Mesendoderm (in vitro differentiated cells): ENCODE measurements around the gene ESPN.

ENCODE experiments used
- DNase-seq: peaks from one replicate; pipeline ENCODE4 v3.0.0; 2013
- H2AK5ac ChIP-seq: 2 replicates; pipeline ENCODE4 v1.6.1; 2013; ENCODE audit warnings: low read length, inconsistent platforms
- H2BK120ac ChIP-seq: 2 replicates; pipeline ENCODE4 v1.6.1; 2013; ENCODE audit warnings: low read depth, mild to moderate bottlenecking, low read length, moderate library complexity, mixed read lengths
- H2BK15ac ChIP-seq: replicated peaks from 2 replicates; pipeline ENCODE4 v1.6.1; 2013; ENCODE audit warnings: low read depth, mild to moderate bottlenecking, moderate library complexity
- H2BK5ac ChIP-seq: 2 replicates; pipeline ENCODE4 v1.6.1; 2013; ENCODE audit warnings: low read length, inconsistent platforms
- H3K18ac ChIP-seq: 2 replicates; pipeline ENCODE4 v1.6.1; 2013; ENCODE audit warnings: mild to moderate bottlenecking, low read length, mixed read lengths
- H3K23ac ChIP-seq: one replicate; pipeline ENCODE4 v1.6.1; 2013; ENCODE audit warnings: low read length
- H3K27ac ChIP-seq: 2 replicates; pipeline ENCODE4 v1.5.1; 2013; ENCODE audit warnings: low read depth, mild to moderate bottlenecking, inconsistent platforms, low read length, moderate library complexity
- H3K27me3 ChIP-seq: 2 replicates; pipeline ENCODE4 v1.6.1; 2013; ENCODE audit warnings: low read length, control low read depth, mild to moderate bottlenecking, inconsistent platforms; ENCODE audit not compliant: insufficient read depth, poor library complexity
- H3K36me3 ChIP-seq: 2 replicates; pipeline ENCODE4 v1.6.1; 2013; ENCODE audit warnings: low read length, inconsistent platforms; ENCODE audit not compliant: control insufficient read depth, insufficient read depth
- H3K4ac ChIP-seq: one replicate; pipeline ENCODE4 v1.6.1; 2013; ENCODE audit warnings: low read depth, mild to moderate bottlenecking, low read length, moderate library complexity
- H3K4me1 ChIP-seq: 2 replicates; pipeline ENCODE4 v1.6.1; 2013; ENCODE audit warnings: low read depth, low read length, inconsistent platforms; ENCODE audit not compliant: control insufficient read depth
- H3K4me2 ChIP-seq: 2 replicates; pipeline ENCODE4 v1.6.1; 2013; ENCODE audit warnings: low read length
- H3K4me3 ChIP-seq: 2 replicates; pipeline ENCODE4 v1.5.1; 2013; ENCODE audit warnings: mild to moderate bottlenecking, low read length
- H3K56ac ChIP-seq: one replicate; pipeline ENCODE4 v1.6.1; 2013; ENCODE audit warnings: low read length
- H3K79me1 ChIP-seq: 2 replicates; pipeline ENCODE4 v1.6.1; 2013; ENCODE audit warnings: low read length, inconsistent platforms
- H3K79me2 ChIP-seq: 2 replicates; pipeline ENCODE4 v1.6.1; 2013; ENCODE audit warnings: mild to moderate bottlenecking, low read length; ENCODE audit not compliant: control insufficient read depth, insufficient read depth
- H3K9ac ChIP-seq: 2 replicates; pipeline ENCODE4 v1.6.1; 2013; ENCODE audit warnings: low read length, inconsistent platforms
- H4K5ac ChIP-seq: one replicate; pipeline ENCODE4 v1.6.1; 2013; ENCODE audit warnings: low read length
- H4K8ac ChIP-seq: one replicate; pipeline ENCODE4 v1.6.1; 2013; ENCODE audit warnings: low read depth, mild to moderate bottlenecking, control low read depth, low read length, moderate library complexity
- WGBS: extraction: QIAGEN DNeasy Blood & Tissue Kit; methylation state at CpG from one replicate; pipeline ENCODE4 v1.1.7; 2013; ENCODE audit warnings: low lambda C conversion rate, missing lambda C conversion rate; ENCODE audit not compliant: insufficient coverage; ENCODE audit errors: extremely low coverage; 5-methylcytosine and 5-hydroxymethylcytosine counted together

Gene ESPN

GRCh38 chr1:6473156-6473555 is 48.6 kb downstream of the ESPN start:
- H2BK15ac ChIP-seq, result no peak overlapping the region
- no peak for DNase-seq
- no peak overlapping the region for H3K23ac ChIP-seq
- H2AK5ac ChIP-seq, result no peak overlapping the region
- no peak overlapping the region for H4K8ac ChIP-seq
- no peaks in the 10 kb centered on the region for H3K79me1 ChIP-seq
- H2BK5ac ChIP-seq, result no peak overlapping the region
- H2BK120ac ChIP-seq, result no peak overlapping the region
- no peak overlapping the region for H3K56ac ChIP-seq
- no peak overlapping the region for H4K5ac ChIP-seq
- H3K4me3 ChIP-seq, result no peak overlapping the region
- WGBS, result no CpG with 5 or more reads among the region's 18 CpGs
- H3K4me1 ChIP-seq, result no peaks in the 10 kb centered on the region
- no peak overlapping the region for H3K9ac ChIP-seq
- peaks cover 4% of the 10 kb centered on the region for H3K36me3 ChIP-seq
- no peak overlapping the region for H3K4me2 ChIP-seq
- H3K27me3 ChIP-seq, result no peaks in the 10 kb centered on the region
- no peaks in the 10 kb centered on the region for H3K79me2 ChIP-seq
- no peak overlapping the region for H3K18ac ChIP-seq
- H3K27ac ChIP-seq, result no peak overlapping the region
- no peak overlapping the region for H3K4ac ChIP-seq

GRCh38 chr1:6473974-6474814 is 49.6 kb downstream of the ESPN start:
- Histone ChIP-seq H4K8ac (no peak overlapping the region), H3K4me1 (no peaks in the 10 kb centered on the region), H3K27ac (no peak overlapping the region), H3K4ac (no peak overlapping the region), H2BK120ac (no peak overlapping the region), H2AK5ac (no peak overlapping the region), H3K23ac (no peak overlapping the region), H3K4me3 (no peak overlapping the region), H4K5ac (no peak overlapping the region), H2BK5ac (no peak overlapping the region), H3K9ac (no peak overlapping the region), H3K27me3 (no peaks in the 10 kb centered on the region), H3K4me2 (no peak overlapping the region), H3K36me3 (peaks cover 4% of the 10 kb centered on the region), H3K79me2 (no peaks in the 10 kb centered on the region), H3K18ac (no peak overlapping the region), H3K79me1 (no peaks in the 10 kb centered on the region), H2BK15ac (no peak overlapping the region), H3K56ac (no peak overlapping the region)
- WGBS, result no CpG with 5 or more reads among the region's 33 CpGs
- no peak for DNase-seq

DNA sequence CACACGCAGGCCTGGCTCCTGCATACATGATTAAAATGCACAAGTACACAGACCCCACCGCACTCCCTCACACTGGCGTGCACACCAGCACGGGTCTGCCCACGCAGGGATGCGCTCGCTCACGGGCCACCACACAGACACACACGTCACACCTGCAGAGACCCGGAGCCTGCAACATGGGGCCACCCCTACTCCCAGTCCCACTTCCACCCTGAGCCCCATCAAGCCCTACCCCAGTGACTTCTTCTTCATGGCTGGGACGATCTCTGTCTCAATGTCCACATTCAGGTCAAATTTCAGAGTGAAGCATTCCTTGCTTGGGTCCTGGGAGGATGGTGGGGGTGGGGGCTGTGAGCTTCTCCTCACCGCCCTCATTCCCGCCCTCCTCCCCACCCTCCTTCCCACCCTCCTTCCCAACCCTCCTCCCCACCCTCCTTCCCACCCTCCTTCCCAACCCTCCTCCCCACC is 50.3 kb downstream of the ESPN start:
- Histone ChIP-seq H2BK15ac (no peak overlapping the region), H4K5ac (no peak overlapping the region), H3K4me1 (no peaks in the 10 kb centered on the region), H3K4ac (no peak overlapping the region), H3K4me3 (no peak overlapping the region), H3K27ac (no peak overlapping the region), H4K8ac (no peak overlapping the region), H2BK5ac (no peak overlapping the region), H3K9ac (no peak overlapping the region), H3K79me1 (no peaks in the 10 kb centered on the region), H3K79me2 (no peaks in the 10 kb centered on the region), H3K4me2 (no peak overlapping the region), H3K27me3 (no peaks in the 10 kb centered on the region), H3K56ac (no peak overlapping the region), H2BK120ac (no peak overlapping the region), H2AK5ac (no peak overlapping the region), H3K36me3 (peaks cover 4% of the 10 kb centered on the region), H3K23ac (no peak overlapping the region), H3K18ac (no peak overlapping the region)
- no CpG with 5 or more reads among the region's 13 CpGs for WGBS
- DNase-seq, result no peak

DNA sequence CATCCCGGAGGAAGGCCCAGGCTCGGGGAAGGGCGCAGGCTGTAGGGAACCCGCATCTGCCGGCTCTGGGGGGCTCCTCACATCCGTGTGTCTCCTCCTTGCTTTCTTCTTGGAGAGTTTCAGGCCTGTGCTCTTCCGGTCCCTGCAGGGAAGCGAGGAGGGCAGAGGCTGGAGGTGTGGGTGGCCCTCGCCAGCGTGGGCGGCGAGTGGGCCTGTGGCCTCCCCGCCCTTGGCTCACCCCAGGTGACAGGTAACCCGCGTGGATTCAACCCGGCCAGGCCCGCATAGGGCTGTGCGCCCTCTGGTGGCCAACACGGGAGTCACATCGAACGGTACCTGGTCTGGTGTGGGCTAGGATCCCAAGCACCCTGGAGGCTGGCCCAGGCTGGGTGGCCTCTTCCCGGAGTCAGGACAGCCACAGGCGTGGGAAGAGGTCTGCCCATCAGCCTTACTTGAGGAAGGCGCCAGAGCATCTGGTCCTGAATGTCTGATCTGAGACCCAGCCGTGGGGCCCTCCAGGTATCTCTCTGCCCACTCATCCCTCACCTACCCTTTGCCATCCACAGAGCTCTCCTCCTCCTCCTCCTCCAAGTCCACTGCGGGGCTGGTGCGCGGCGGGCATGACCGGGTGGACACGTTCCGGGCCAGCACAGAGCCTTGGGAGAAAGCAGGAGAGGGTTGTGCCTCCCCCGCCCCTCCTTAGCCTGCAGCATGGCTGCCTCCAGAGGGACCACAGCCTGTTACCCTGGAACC is 51.0 kb downstream of the ESPN start:
- H2BK15ac ChIP-seq, result no peak overlapping the region
- WGBS, result no CpG with 5 or more reads among the region's 33 CpGs
- no peaks in the 10 kb centered on the region for H3K27me3 ChIP-seq
- H3K36me3 ChIP-seq, result peaks cover 3% of the 10 kb centered on the region
- no peaks in the 10 kb centered on the region for H3K4me1 ChIP-seq
- H2AK5ac ChIP-seq, result no peak overlapping the region
- H3K4ac ChIP-seq, result no peak overlapping the region
- no peak overlapping the region for H3K18ac ChIP-seq
- no peak overlapping the region for H3K9ac ChIP-seq
- H2BK5ac ChIP-seq, result no peak overlapping the region
- no peaks in the 10 kb centered on the region for H3K79me2 ChIP-seq
- no peak overlapping the region for H3K56ac ChIP-seq
- no peak overlapping the region for H2BK120ac ChIP-seq
- H3K79me1 ChIP-seq, result no peaks in the 10 kb centered on the region
- H4K8ac ChIP-seq, result no peak overlapping the region
- no peak overlapping the region for H3K4me2 ChIP-seq
- H3K4me3 ChIP-seq, result no peak overlapping the region
- H4K5ac ChIP-seq, result no peak overlapping the region
- H3K23ac ChIP-seq, result no peak overlapping the region
- H3K27ac ChIP-seq, result no peak overlapping the region
- DNase-seq, result peak; percentile 46

- H3K4me2 ChIP-seq, result no peak overlapping the region
- no peak overlapping the region for H3K18ac ChIP-seq
- H3K4me1 ChIP-seq, result no peaks in the 10 kb centered on the region
- no peak overlapping the region for H4K5ac ChIP-seq
- H2AK5ac ChIP-seq, result no peak overlapping the region
- H3K36me3 ChIP-seq, result peaks cover 3% of the 10 kb centered on the region
- H3K56ac ChIP-seq, result peak overlapping the region; percentile 25
- H4K8ac ChIP-seq, result no peak overlapping the region
- H2BK15ac ChIP-seq, result no peak overlapping the region
- no peak for DNase-seq
- no CpG with 5 or more reads among the region's 5 CpGs for WGBS
- H3K4me3 ChIP-seq, result no peak overlapping the region
- H3K4ac ChIP-seq, result no peak overlapping the region
- no peaks in the 10 kb centered on the region for H3K27me3 ChIP-seq
- H3K9ac ChIP-seq, result no peak overlapping the region
- H3K27ac ChIP-seq, result no peak overlapping the region
- no peak overlapping the region for H3K23ac ChIP-seq
- no peak overlapping the region for H2BK5ac ChIP-seq
- no peaks in the 10 kb centered on the region for H3K79me2 ChIP-seq
- no peaks in the 10 kb centered on the region for H3K79me1 ChIP-seq
- H2BK120ac ChIP-seq, result no peak overlapping the region
Observed at GRCh38 chr1:6476483-6476882, 51.9 kb downstream of the ESPN start.
